Smooth muscle cell (in vitro differentiated cells): Measurements from ENCODE around the gene KSR2. TPM values are rescaled to one million over a fixed set of nuclear protein-coding genes. Genes with fewer than 3 reads are reported as not detected.
"Not testable (repeated sequence)": the region's sequence is repeated elsewhere in the genome, so short reads cannot be mapped to it uniquely, and the experiment has no call there.

Experiments
- DNase-seq: peaks from one replicate; lab custom pipeline; 2025; ENCODE audit not compliant: unreplicated experiment; lab: John Stamatoyannopoulos, UW
- H2AFZ ChIP-seq: fragments of 200-600 bp; sonication (generic); 2 replicates; pipeline ENCODE4 v1.6.0; 2016; ENCODE audit warnings: antibody characterized with exemption, low read depth, mild to moderate bottlenecking
- H3F3A ChIP-seq: fragments of 200-600 bp; sonication (generic); 2 replicates; pipeline ENCODE4 v1.6.0; 2017; ENCODE audit warnings: antibody characterized with exemption, low read depth
- H3K27ac ChIP-seq: fragments of 200-600 bp; sonication (generic); 2 replicates; pipeline ENCODE4 v1.5.1; 2016; ENCODE audit warnings: low read depth, mild to moderate bottlenecking
- H3K27me3 ChIP-seq: fragments of 200-600 bp; sonication (generic); 2 replicates; pipeline ENCODE4 v1.6.1; 2016; ENCODE audit warnings: low read depth, mild to moderate bottlenecking
- H3K36me3 ChIP-seq: fragments of 200-600 bp; sonication (generic); 2 replicates; pipeline ENCODE4 v1.5.1; 2016; ENCODE audit warnings: low read depth
- H3K4me1 ChIP-seq: fragments of 200-600 bp; sonication (generic); 2 replicates; pipeline ENCODE4 v1.5.1; 2016; ENCODE audit warnings: low read depth
- H3K4me2 ChIP-seq: fragments of 200-600 bp; sonication (generic); 2 replicates; pipeline ENCODE4 v1.6.0; 2016; ENCODE audit warnings: mild to moderate bottlenecking
- H3K4me3 ChIP-seq: fragments of 200-600 bp; sonication (generic); 2 replicates; pipeline ENCODE4 v1.5.1; 2016; ENCODE audit warnings: mild to moderate bottlenecking
- H3K79me2 ChIP-seq: fragments of 200-600 bp; sonication (generic); 2 replicates; pipeline ENCODE4 v1.6.0; 2016; ENCODE audit warnings: low read depth, mild to moderate bottlenecking
- H3K9ac ChIP-seq: fragments of 200-600 bp; sonication (generic); 2 replicates; pipeline ENCODE4 v1.6.0; 2016; ENCODE audit warnings: low read depth
- H3K9me3 ChIP-seq: fragments of 200-600 bp; sonication (generic); replicated peaks from 2 replicates; pipeline ENCODE4 v1.5.1; 2016; ENCODE audit warnings: low read depth
- H4K20me1 ChIP-seq: fragments of 200-600 bp; sonication (generic); 2 replicates; pipeline ENCODE4 v1.6.0; 2016; ENCODE audit warnings: low read depth
- WGBS: methylation state at CpG from one replicate; pipeline ENCODE4 v1.1.7; 2016; ENCODE audit warnings: low lambda C conversion rate; 5-methylcytosine and 5-hydroxymethylcytosine counted together
- polyA plus RNA-seq: library from polyadenylated mRNA; unstranded; fragments of >200 nt; fragmentation: Nextera tagmentation; extraction: Ambion mirVana; gene quantifications from 2 replicates; pipeline ENCODE4 v1.2.1, GENCODE V29; 2016
- total RNA-seq: library from RNA; depleted of rRNA; stranded (reverse); fragments of >200 nt; gene quantifications from 2 replicates; pipeline ENCODE4 v1.2.3, GENCODE V29; 2014
- TF ChIP-seq, protein P1 (sequence below): fragments of 200-600 bp; sonication (generic); IDR thresholded peaks from 2 replicates; pipeline ENCODE4 v1.5.1; 2017; ENCODE audit warnings: borderline replicate concordance, mild to moderate bottlenecking, antibody characterized with exemption; ENCODE audit not compliant: insufficient read depth, poor library complexity, severe bottlenecking

Gene KSR2
- total and polyA plus RNA-seq, 2 experiments from 2014 or later: 0.04 TPM; not detected in 1

DNA sequence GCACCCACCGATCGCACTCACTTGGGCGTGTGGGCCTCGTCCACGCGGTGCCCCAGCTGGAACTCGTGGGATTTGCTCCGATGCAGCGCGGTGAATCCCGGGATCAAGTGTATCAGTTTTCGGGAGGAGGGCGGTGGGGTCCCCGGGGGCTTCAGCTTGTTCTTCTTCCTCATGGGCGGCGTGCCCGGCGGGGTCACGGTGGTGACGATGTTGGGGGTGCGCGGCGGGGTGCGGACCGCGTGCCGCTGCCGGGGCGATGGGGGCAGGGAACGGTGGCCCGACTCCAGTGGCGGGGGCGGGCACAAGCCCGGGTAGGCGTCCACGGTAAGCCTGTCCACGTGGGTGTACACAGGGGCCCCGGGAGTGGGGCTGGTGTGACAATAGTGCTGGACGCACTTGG is 207.8 kb downstream of the KSR2 start:
- H3K4me1 ChIP-seq: no peaks in the 10 kb centered on the region
- no peak overlapping the region for H3K27ac ChIP-seq
- no peaks in the 10 kb centered on the region for H3K79me2 ChIP-seq
- H3F3A ChIP-seq: no peaks in the 10 kb centered on the region
- H2AFZ ChIP-seq: no peak overlapping the region
- TF ChIP-seq, protein P1, sequence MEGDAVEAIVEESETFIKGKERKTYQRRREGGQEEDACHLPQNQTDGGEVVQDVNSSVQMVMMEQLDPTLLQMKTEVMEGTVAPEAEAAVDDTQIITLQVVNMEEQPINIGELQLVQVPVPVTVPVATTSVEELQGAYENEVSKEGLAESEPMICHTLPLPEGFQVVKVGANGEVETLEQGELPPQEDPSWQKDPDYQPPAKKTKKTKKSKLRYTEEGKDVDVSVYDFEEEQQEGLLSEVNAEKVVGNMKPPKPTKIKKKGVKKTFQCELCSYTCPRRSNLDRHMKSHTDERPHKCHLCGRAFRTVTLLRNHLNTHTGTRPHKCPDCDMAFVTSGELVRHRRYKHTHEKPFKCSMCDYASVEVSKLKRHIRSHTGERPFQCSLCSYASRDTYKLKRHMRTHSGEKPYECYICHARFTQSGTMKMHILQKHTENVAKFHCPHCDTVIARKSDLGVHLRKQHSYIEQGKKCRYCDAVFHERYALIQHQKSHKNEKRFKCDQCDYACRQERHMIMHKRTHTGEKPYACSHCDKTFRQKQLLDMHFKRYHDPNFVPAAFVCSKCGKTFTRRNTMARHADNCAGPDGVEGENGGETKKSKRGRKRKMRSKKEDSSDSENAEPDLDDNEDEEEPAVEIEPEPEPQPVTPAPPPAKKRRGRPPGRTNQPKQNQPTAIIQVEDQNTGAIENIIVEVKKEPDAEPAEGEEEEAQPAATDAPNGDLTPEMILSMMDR: no peak
- no peak overlapping the region for H3K9ac ChIP-seq
- H3K9me3 ChIP-seq: no peaks in the 10 kb centered on the region
- H3K4me2 ChIP-seq: no peak overlapping the region
- no peaks in the 10 kb centered on the region for H4K20me1 ChIP-seq
- no peak overlapping the region for H3K4me3 ChIP-seq
- DNase-seq: no peak
- no peaks in the 10 kb centered on the region for H3K36me3 ChIP-seq
- no peaks in the 10 kb centered on the region for H3K27me3 ChIP-seq
- WGBS: 94% methylated on average over 31 of the region's 39 CpGs

DNA sequence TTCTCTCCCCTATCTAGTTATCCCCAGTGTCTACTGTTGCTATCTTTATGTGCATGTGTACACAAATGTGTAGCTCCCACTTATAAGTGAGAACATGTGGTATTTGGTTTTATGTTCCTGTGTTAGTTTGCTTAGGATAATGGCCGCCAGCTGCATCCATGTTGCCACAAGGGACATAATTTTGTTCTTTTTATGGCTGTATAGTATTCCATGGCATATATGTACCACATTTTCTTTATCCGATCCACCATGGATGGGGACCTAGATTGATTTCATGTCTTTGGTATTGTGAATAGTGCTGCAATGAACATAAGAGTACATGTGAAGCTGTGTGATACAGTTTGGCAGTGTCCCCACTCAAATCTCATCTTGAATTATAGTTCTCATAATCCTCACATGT is 218.1 kb downstream of the KSR2 start:
- Histone ChIP-seq H3K9me3 (no peaks in the 10 kb centered on the region), H3K4me1 (no peaks in the 10 kb centered on the region), H3F3A (no peaks in the 10 kb centered on the region), H3K27me3 (no peaks in the 10 kb centered on the region), H3K9ac (no peak overlapping the region), H3K4me2 (no peak overlapping the region), H3K79me2 (no peaks in the 10 kb centered on the region), H3K27ac (no peak overlapping the region), H4K20me1 (no peaks in the 10 kb centered on the region), H2AFZ (no peak overlapping the region), H3K4me3 (no peak overlapping the region), H3K36me3 (no peaks in the 10 kb centered on the region)
- no peak for DNase-seq
- TF ChIP-seq, protein P1: no peak
- 90% methylated on average over 2 of the region's 2 CpGs for WGBS

DNA sequence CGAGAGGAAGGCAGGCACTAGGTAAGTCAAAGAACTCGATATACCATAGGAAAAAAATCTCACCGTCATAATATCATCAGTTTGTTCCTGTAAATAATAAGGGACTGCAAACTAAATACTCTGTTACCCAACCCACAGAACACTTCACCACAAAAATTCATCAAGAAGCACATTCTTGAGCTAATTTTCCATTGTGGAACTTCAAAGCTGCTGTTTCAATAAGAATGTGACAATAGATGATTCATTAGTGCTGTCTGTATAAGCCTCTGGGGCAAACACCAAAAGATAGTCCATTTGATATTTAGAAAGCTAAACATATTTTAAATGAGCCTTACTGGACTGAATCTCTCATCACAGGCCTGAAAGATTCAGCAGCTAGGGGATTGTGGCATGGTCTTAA is 219.4 kb downstream of the KSR2 start:
- H3F3A ChIP-seq: no peaks in the 10 kb centered on the region
- no peaks in the 10 kb centered on the region for H3K79me2 ChIP-seq
- WGBS: 87% methylated on average over 3 of the region's 3 CpGs
- no peak overlapping the region for H3K4me3 ChIP-seq
- H2AFZ ChIP-seq: no peak overlapping the region
- DNase-seq: no peak
- TF ChIP-seq, protein P1: no peak
- no peaks in the 10 kb centered on the region for H3K4me1 ChIP-seq
- no peak overlapping the region for H3K27ac ChIP-seq
- H3K9ac ChIP-seq: no peak overlapping the region
- H3K9me3 ChIP-seq: no peaks in the 10 kb centered on the region
- no peak overlapping the region for H3K4me2 ChIP-seq
- H4K20me1 ChIP-seq: no peaks in the 10 kb centered on the region
- no peaks in the 10 kb centered on the region for H3K36me3 ChIP-seq
- H3K27me3 ChIP-seq: no peaks in the 10 kb centered on the region

DNA sequence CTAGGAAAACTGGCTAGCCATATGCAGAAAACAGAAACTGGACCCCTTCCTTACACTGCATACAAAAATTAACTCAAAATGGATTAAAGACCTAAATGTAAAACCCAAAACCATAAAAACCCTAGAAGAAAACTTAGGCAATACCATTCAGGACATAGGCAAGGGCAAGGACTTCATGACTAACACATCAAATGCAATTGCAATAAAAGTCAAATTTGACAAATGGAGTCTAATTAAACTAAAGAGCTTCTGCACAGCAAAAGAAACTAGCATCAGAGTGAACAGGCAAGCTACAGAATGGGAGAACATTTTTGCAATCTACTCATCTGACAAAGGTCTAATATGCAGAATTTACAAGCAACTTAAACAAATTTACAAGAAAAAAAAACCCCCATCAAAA is 222.4 kb downstream of the KSR2 start:
- not testable (repeated sequence) for H4K20me1 ChIP-seq, H3K27ac ChIP-seq, H3K36me3 ChIP-seq, H3K4me2 ChIP-seq, H3K4me1 ChIP-seq, H3K27me3 ChIP-seq, H3K79me2 ChIP-seq, H2AFZ ChIP-seq, H3K9ac ChIP-seq, DNase-seq, H3F3A ChIP-seq, H3K9me3 ChIP-seq, H3K4me3 ChIP-seq
